Measurements from ENCODE around the gene AP3S2.
"Not testable (repeated sequence)": the region's sequence is repeated elsewhere in the genome, so short reads cannot be mapped to it uniquely, and the experiment has no call there.

Gene AP3S2

DNA sequence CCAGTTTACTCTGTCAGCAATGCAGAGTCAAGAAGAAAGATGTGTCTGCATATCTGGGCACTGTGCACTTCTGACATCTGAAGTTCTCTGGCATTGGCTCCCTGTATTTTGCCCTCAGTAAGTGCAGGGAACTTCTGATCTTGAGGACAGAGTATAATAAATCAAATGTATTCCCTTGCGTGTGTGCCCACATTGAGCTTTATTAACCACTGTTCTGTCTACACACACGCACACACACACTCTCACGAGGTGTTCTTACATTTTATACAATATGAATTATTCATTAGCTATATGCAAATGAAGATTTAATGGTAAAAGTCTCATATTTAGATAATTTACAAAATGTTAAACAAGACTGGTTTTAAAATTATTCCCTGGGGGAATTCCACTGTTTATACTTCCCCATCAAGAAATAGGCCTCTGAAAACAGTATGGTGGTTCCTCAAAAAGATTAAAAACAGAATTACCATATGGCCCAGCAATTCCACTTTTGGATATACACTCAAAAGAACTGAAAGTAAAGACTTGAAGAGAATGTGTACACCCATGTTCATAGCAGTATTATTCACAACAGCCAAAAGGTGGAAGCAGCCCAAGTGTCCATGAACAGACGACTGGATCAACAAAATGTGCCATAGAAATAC is 54.5 kb downstream of the AP3S2 start:
- peaks cover 20% of the 10 kb centered on the region for H3K36me3 ChIP-seq (ENCODE audit: insufficient read depth, insufficient read length, low read length)
- H3K4me3 ChIP-seq (ENCODE audit: insufficient read length, low read depth), result no peak overlapping the region
- no peaks in the 10 kb centered on the region for H3K9me3 ChIP-seq (ENCODE audit: insufficient read depth, low read length)
- DNase-seq (ENCODE audit: low read depth, low spot score), result no peak
- no peaks in the 10 kb centered on the region for H3K27me3 ChIP-seq (ENCODE audit: insufficient read depth, insufficient read length)
- H3K9ac ChIP-seq (ENCODE audit: insufficient read length, low read depth), result no peak overlapping the region
- no peak for TF ChIP-seq ZNF274 (IDR thresholded peaks at IDR 0.05; ENCODE audit: low read depth, low read length)
- TF ChIP-seq YY1 (IDR thresholded peaks at IDR 0.05; ENCODE audit: insufficient read depth, insufficient read length), result no peak
- no peak for TF ChIP-seq SUZ12 (IDR thresholded peaks at IDR 0.05; ENCODE audit: extremely low read depth, insufficient read depth, insufficient read length)
- H3K4me1 ChIP-seq (ENCODE audit: insufficient read depth, insufficient read length), result peaks cover 7% of the 10 kb centered on the region

DNA sequence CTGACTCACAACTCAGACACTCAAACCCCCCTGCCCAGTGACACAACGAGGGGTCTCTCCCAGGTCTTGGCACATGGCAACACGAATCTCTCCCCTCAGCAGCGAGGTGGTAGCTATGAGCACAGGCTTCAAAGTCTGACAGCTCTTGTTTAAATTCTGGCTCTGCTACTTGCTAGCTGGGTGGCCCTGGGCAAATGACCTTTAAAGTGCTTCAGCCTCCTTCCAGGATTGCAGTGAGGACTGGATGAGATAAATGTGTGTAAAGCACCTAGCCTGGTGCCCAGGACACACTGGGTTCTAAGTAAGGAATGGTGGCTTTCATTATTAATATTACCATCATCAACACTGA is 56.0 kb downstream of the AP3S2 start:
- no peak for TF ChIP-seq SUZ12 (IDR thresholded peaks at IDR 0.05; ENCODE audit: extremely low read depth, insufficient read depth, insufficient read length)
- no peak for TF ChIP-seq YY1 (IDR thresholded peaks at IDR 0.05; ENCODE audit: insufficient read depth, insufficient read length)
- TF ChIP-seq ZNF274 (IDR thresholded peaks at IDR 0.05; ENCODE audit: low read depth, low read length), result no peak
- H3K9ac ChIP-seq (ENCODE audit: insufficient read length, low read depth), result no peak overlapping the region
- DNase-seq (ENCODE audit: low read depth, low spot score), result no peak
- H3K27me3 ChIP-seq (ENCODE audit: insufficient read depth, insufficient read length), result no peaks in the 10 kb centered on the region
- peaks cover 35% of the 10 kb centered on the region for H3K36me3 ChIP-seq (ENCODE audit: insufficient read depth, insufficient read length, low read length)
- no peak overlapping the region for H3K4me3 ChIP-seq (ENCODE audit: insufficient read length, low read depth)
- H3K9me3 ChIP-seq (ENCODE audit: insufficient read depth, low read length), result no peaks in the 10 kb centered on the region
- H3K4me1 ChIP-seq (ENCODE audit: insufficient read depth, insufficient read length), result peaks cover 7% of the 10 kb centered on the region

DNA sequence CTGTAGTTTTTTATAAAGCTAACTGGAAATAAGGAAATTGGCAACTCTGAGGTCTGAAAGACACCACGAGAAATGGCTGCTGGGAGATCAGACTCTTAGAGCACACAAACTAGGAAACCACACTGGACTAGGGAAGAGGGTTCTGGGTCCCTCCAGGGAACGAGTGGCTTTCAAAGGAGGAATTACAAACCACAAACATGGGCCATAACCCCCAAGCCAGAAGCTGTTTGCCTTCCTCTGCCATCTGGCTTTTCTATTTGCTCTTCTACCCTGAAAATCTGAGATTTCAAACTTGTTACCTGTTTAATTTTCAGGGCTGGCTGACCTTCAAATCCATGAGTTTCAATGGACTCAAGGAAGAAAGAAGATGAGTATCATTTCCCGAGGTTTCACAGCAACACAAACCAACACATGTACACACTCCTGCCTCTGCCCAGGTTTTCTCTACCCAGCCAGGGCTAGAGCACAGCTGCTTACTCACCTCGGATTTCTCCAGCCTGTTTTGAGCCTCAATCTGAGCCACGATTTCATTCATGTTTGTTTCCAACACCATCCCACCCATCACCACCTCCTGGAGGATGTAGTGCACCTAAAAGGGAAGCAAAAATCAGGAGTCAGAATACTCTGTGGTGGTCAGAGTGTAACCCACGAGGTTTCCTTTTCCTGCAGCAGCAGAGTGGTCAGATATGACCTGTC is 56.5 kb downstream of the AP3S2 start:
- Histone ChIP-seq H3K9ac (ENCODE audit: insufficient read length, low read depth) (no peak overlapping the region), H3K4me1 (ENCODE audit: insufficient read depth, insufficient read length) (peaks cover 7% of the 10 kb centered on the region), H3K4me3 (ENCODE audit: insufficient read length, low read depth) (no peak overlapping the region), H3K36me3 (ENCODE audit: insufficient read depth, insufficient read length, low read length) (peaks cover 38% of the 10 kb centered on the region), H3K9me3 (ENCODE audit: insufficient read depth, low read length) (no peaks in the 10 kb centered on the region), H3K27me3 (ENCODE audit: insufficient read depth, insufficient read length) (no peaks in the 10 kb centered on the region)
- DNase-seq (ENCODE audit: low read depth, low spot score), result no peak
- TF ChIP-seq ZNF274 (IDR thresholded peaks at IDR 0.05; ENCODE audit: low read depth, low read length) (no peak), YY1 (IDR thresholded peaks at IDR 0.05; ENCODE audit: insufficient read depth, insufficient read length) (no peak), SUZ12 (IDR thresholded peaks at IDR 0.05; ENCODE audit: extremely low read depth, insufficient read depth, insufficient read length) (no peak)

GRCh38 chr15:89836267-89837133 is 57.3 kb downstream of the AP3S2 start:
- Histone ChIP-seq H3K9ac (ENCODE audit: insufficient read length, low read depth) (no peak overlapping the region), H3K36me3 (ENCODE audit: insufficient read depth, insufficient read length, low read length) (peaks cover 44% of the 10 kb centered on the region), H3K4me1 (ENCODE audit: insufficient read depth, insufficient read length) (peaks cover 7% of the 10 kb centered on the region), H3K9me3 (ENCODE audit: insufficient read depth, low read length) (no peaks in the 10 kb centered on the region), H3K27me3 (ENCODE audit: insufficient read depth, insufficient read length) (no peaks in the 10 kb centered on the region), H3K4me3 (ENCODE audit: insufficient read length, low read depth) (no peak overlapping the region)
- DNase-seq (ENCODE audit: low read depth, low spot score), result no peak
- TF ChIP-seq SUZ12 (IDR thresholded peaks at IDR 0.05; ENCODE audit: extremely low read depth, insufficient read depth, insufficient read length) (no peak), YY1 (IDR thresholded peaks at IDR 0.05; ENCODE audit: insufficient read depth, insufficient read length) (no peak), ZNF274 (IDR thresholded peaks at IDR 0.05; ENCODE audit: low read depth, low read length) (no peak)

DNA sequence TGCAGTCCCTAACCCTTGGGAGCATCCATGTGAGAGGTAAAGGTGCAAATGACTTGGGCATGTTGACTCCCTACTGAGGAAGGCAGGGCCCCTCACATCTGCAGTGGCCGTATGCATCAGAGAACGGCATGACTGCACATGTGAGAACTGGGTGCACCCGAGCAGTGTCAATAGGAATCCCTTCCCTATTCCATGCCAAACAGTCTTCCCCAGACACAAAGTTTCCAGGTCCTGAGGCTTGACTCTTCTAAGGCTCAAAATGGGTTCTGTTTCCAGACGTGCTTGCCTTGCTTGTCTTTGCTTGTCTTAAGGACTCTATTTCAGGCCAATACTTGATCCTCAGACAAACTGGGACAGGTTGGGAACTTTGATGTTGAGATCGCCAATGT is 58.6 kb downstream of the AP3S2 start:
- Histone ChIP-seq H3K4me1 (ENCODE audit: insufficient read depth, insufficient read length) (peaks cover 7% of the 10 kb centered on the region), H3K4me3 (ENCODE audit: insufficient read length, low read depth) (no peak overlapping the region), H3K27me3 (ENCODE audit: insufficient read depth, insufficient read length) (no peaks in the 10 kb centered on the region), H3K9ac (ENCODE audit: insufficient read length, low read depth) (no peak overlapping the region), H3K36me3 (ENCODE audit: insufficient read depth, insufficient read length, low read length) (peaks cover 42% of the 10 kb centered on the region), H3K9me3 (ENCODE audit: insufficient read depth, low read length) (no peaks in the 10 kb centered on the region)
- DNase-seq (ENCODE audit: low read depth, low spot score), result no peak
- TF ChIP-seq ZNF274 (IDR thresholded peaks at IDR 0.05; ENCODE audit: low read depth, low read length), result no peak

DNA sequence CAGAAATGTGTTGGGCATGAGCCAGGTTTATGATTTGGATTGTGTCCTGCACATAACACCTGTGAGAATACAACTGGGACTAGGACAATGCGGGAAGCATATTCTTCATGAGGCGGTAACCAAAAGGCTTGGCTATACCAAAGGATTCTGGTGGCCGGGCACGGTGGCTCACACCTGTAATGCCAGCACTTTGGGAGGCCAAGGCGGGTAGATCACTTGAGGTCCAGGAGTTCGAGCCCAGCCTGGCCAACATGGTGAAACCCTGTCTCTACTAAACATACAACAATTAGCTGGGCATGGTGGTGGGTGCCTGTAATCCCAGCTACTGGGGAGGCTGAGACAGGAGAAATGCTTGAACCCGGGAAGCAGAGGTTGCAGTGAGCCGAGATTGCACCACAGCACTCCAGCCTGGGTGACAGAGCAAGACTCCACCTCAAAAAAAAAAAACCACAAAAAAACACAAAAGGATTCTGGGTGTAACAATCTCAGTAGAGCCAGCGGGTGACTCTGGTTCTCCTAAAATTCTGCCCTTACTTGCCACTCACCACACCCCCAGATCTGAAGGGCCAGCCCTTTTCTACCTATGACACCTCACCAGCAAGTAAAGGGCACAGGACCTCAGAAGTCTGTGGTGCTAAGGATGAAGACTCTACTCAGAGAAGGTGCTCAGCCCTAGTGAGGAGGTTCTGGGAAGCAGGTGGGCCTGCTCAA is 59.2 kb downstream of the AP3S2 start:
- H3K4me3 ChIP-seq (ENCODE audit: insufficient read length, low read depth); H3K9me3 ChIP-seq (ENCODE audit: insufficient read depth, low read length); DNase-seq (ENCODE audit: low read depth, low spot score); H3K4me1 ChIP-seq (ENCODE audit: insufficient read depth, insufficient read length); H3K27me3 ChIP-seq (ENCODE audit: insufficient read depth, insufficient read length); H3K9ac ChIP-seq (ENCODE audit: insufficient read length, low read depth): not testable (repeated sequence)
- H3K36me3 ChIP-seq (ENCODE audit: insufficient read depth, insufficient read length, low read length), result peaks cover 39% of the 10 kb centered on the region

DNA sequence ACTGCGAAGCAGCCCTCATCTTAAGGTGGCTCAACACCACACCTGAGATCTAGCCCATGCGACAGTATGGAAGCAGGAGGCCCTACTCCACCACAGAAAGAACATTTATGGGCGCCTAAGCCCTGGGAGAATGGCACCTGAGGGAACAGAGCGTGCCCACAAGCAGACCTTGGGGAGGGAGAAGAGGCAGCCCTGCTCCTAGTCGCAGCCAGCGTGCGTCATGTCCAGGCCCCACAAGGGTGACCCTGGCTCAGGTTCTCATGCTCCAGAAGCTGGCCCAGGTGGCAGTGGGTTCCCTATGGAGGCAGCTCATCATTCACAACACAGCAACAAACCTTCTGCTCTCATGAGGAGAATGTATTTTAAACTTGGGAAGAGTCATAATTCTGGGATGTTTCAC is 59.8 kb downstream of the AP3S2 start:
- no peak overlapping the region for H3K9ac ChIP-seq (ENCODE audit: insufficient read length, low read depth)
- no peaks in the 10 kb centered on the region for H3K9me3 ChIP-seq (ENCODE audit: insufficient read depth, low read length)
- H3K4me1 ChIP-seq (ENCODE audit: insufficient read depth, insufficient read length), result peaks cover 7% of the 10 kb centered on the region
- no peak overlapping the region for H3K4me3 ChIP-seq (ENCODE audit: insufficient read length, low read depth)
- peaks cover 39% of the 10 kb centered on the region for H3K36me3 ChIP-seq (ENCODE audit: insufficient read depth, insufficient read length, low read length)
- no peak for DNase-seq (ENCODE audit: low read depth, low spot score)
- TF ChIP-seq ZNF274 (IDR thresholded peaks at IDR 0.05; ENCODE audit: low read depth, low read length), result no peak
- no peaks in the 10 kb centered on the region for H3K27me3 ChIP-seq (ENCODE audit: insufficient read depth, insufficient read length)

Data from NT2/D1 (cell line).